Endodermal cell (in vitro differentiated cells): ENCODE results near the gene TCP1. TPM values are rescaled to one million over a fixed set of nuclear protein-coding genes. Genes with fewer than 3 reads are reported as not detected.

Experiments
- DNase-seq: peaks from one replicate; pipeline ENCODE4 v3.0.0-alpha.2; 2017
- H3K27ac ChIP-seq: 2 replicates; pipeline ENCODE4 v1.5.1; 2013; ENCODE audit warnings: mild to moderate bottlenecking, low read depth, low read length, moderate library complexity
- H3K27me3 ChIP-seq: 2 replicates; pipeline ENCODE4 v1.6.1; 2013; ENCODE audit warnings: mild to moderate bottlenecking, low read length, moderate library complexity; ENCODE audit not compliant: insufficient read depth, control insufficient read depth, poor library complexity, severe bottlenecking
- H3K36me3 ChIP-seq: 2 replicates; pipeline ENCODE4 v1.7.0; 2013; ENCODE audit warnings: mild to moderate bottlenecking, low read length, moderate library complexity; ENCODE audit not compliant: control insufficient read depth, insufficient read depth
- H3K4me1 ChIP-seq: one replicate; pipeline ENCODE4 v1.7.0; 2013; ENCODE audit warnings: low read length; ENCODE audit not compliant: control insufficient read depth, insufficient read depth
- H3K4me3 ChIP-seq: 2 replicates; pipeline ENCODE4 v1.5.1; 2013; ENCODE audit warnings: mild to moderate bottlenecking, low read length, moderate library complexity
- H3K9ac ChIP-seq: 2 replicates; pipeline ENCODE4 v1.6.1; 2013; ENCODE audit warnings: mild to moderate bottlenecking, low read length, moderate library complexity; ENCODE audit not compliant: poor library complexity, severe bottlenecking; ENCODE audit errors: extremely low read depth
- H3K9me3 ChIP-seq: 2 replicates; pipeline ENCODE4 v1.6.1; 2013; ENCODE audit warnings: mild to moderate bottlenecking, low read length, moderate library complexity; ENCODE audit not compliant: control insufficient read depth
- H3K27ac Mint-ChIP-seq: 2 replicates; pipeline ENCODE4 v1.8.0; 2020; ENCODE audit warnings: mixed read lengths
- H3K27me3 Mint-ChIP-seq: 2 replicates; pipeline ENCODE4 v1.8.0; 2021; ENCODE audit warnings: mild to moderate bottlenecking, mixed read lengths; ENCODE audit not compliant: insufficient read depth
- H3K36me3 Mint-ChIP-seq: 2 replicates; pipeline ENCODE4 v1.8.0; 2020; ENCODE audit warnings: low read depth, mixed read lengths
- H3K4me1 Mint-ChIP-seq: 2 replicates; pipeline ENCODE4 v1.8.0; 2020; ENCODE audit warnings: mixed read lengths
- H3K4me3 Mint-ChIP-seq: 2 replicates; pipeline ENCODE4 v1.8.0; 2020; ENCODE audit warnings: mild to moderate bottlenecking, moderate library complexity, mixed read lengths
- H3K9me3 Mint-ChIP-seq: 2 replicates; pipeline ENCODE4 v1.8.0; 2020; ENCODE audit warnings: mild to moderate bottlenecking, mixed read lengths
- CTCF ChIP-seq: fragments of 200-600 bp; sonication (generic); conservative IDR thresholded peaks from 2 replicates; pipeline ENCODE4 v1.5.0; 2021; ENCODE audit warnings: antibody characterized with exemption, mild to moderate bottlenecking
- WGBS, 2 experiments: methylation state at CpG; one replicate each; pipeline versions ENCODE4 v1.1.5 to v1.1.7; 2013; ENCODE audit warnings: missing lambda C conversion rate in 2 of 2, mixed read lengths in 1 of 2; ENCODE audit not compliant: insufficient coverage in 1 of 2, insufficient read length in 1 of 2; 5-methylcytosine and 5-hydroxymethylcytosine counted together
- total RNA-seq, 2 donors: library from RNA; stranded (reverse); fragmentation: NEBNext Ultra II Directional in 1 of 2; extraction: Animal tissue kit (Norgen Biotek cat#: 25700) in 1 of 2; gene quantifications; 2 replicates in 1 of 2; 3 replicates in 1 of 2; pipeline ENCODE4 v1.2.1, GENCODE V29; 2021

TCP1 gene
- total RNA-seq, 2 donors from 2014 or later, result 241 to 246 TPM

- no peaks in the 10 kb centered on the region for H3K36me3 ChIP-seq
- Mint-ChIP-seq H3K36me3 (no peaks in the 10 kb centered on the region), H3K9me3 (no peaks in the 10 kb centered on the region), H3K4me3 (no peak overlapping the region), H3K27ac (peak overlapping the region; percentile 75), H3K4me1 (peaks cover 32% of the 10 kb centered on the region), H3K27me3 (peaks cover 4% of the 10 kb centered on the region)
- no peak for TF ChIP-seq CTCF
- peak overlapping the region; percentile 2 for H3K4me3 ChIP-seq
- WGBS, 2 experiments, result 91 to 93% methylated on average over 9 of the region's 9 CpGs
- DNase-seq, result no peak
- peaks cover 10% of the 10 kb centered on the region for H3K4me1 ChIP-seq
- no peak overlapping the region for H3K27ac ChIP-seq
- H3K27me3 ChIP-seq, result peaks cover 6% of the 10 kb centered on the region
- H3K9me3 ChIP-seq, result no peaks in the 10 kb centered on the region
- no peak overlapping the region for H3K9ac ChIP-seq
These were observed 16.6 kb upstream of the TCP1 start for GRCh38 chr6:159806021-159806458.

- Mint-ChIP-seq H3K4me1 (peaks cover 32% of the 10 kb centered on the region), H3K36me3 (no peaks in the 10 kb centered on the region), H3K27me3 (peaks cover 4% of the 10 kb centered on the region), H3K9me3 (no peaks in the 10 kb centered on the region), H3K4me3 (no peak overlapping the region), H3K27ac (peak overlapping the region; percentile 75)
- Histone ChIP-seq H3K4me3 (peak overlapping the region; percentile 2), H3K36me3 (no peaks in the 10 kb centered on the region), H3K9ac (no peak overlapping the region), H3K27me3 (peaks cover 6% of the 10 kb centered on the region), H3K27ac (no peak overlapping the region), H3K4me1 (peaks cover 10% of the 10 kb centered on the region), H3K9me3 (no peaks in the 10 kb centered on the region)
- WGBS, 2 experiments, result 75 to 85% methylated on average over 5 to 6 of the region's 6 CpGs
- TF ChIP-seq CTCF, result no peak
- DNase-seq, result no peak
These were observed 16.1 kb upstream of the TCP1 start for GRCh38 chr6:159805440-159806020.

DNA sequence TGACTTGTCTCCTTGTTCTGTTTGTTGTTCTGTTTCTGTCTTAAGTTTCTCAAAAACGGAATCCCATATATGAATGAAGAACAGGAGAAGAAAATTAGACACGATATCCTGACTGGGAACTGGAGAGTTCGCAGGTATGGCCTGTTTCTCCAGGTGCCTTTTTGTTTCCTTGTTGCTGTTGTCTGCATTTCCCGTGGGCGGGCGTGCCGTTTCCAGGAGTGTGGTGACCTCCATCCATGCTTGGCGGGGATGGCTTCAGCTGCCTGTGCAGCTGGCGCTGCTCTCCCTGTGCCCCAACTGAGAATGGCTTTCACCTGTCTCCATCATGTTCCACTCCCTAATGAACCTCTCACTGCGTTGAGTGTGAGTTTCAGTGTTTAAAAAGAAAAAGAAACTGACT is 15.1 kb upstream of the TCP1 start:
- no peak for DNase-seq
- H3K27ac Mint-ChIP-seq, result no peak overlapping the region
- no peaks in the 10 kb centered on the region for H3K9me3 ChIP-seq
- H3K4me3 ChIP-seq, result no peak overlapping the region
- H3K4me3 Mint-ChIP-seq, result no peak overlapping the region
- H3K36me3 Mint-ChIP-seq, result no peaks in the 10 kb centered on the region
- peaks cover 4% of the 10 kb centered on the region for H3K27me3 Mint-ChIP-seq
- peaks cover 6% of the 10 kb centered on the region for H3K27me3 ChIP-seq
- WGBS, 2 experiments, result 89 to 94% methylated on average over 10 of the region's 10 CpGs
- H3K4me1 Mint-ChIP-seq, result peaks cover 32% of the 10 kb centered on the region
- no peak overlapping the region for H3K9ac ChIP-seq
- H3K27ac ChIP-seq, result no peak overlapping the region
- TF ChIP-seq CTCF, result no peak
- H3K36me3 ChIP-seq, result no peaks in the 10 kb centered on the region
- H3K9me3 Mint-ChIP-seq, result no peaks in the 10 kb centered on the region
- peaks cover 10% of the 10 kb centered on the region for H3K4me1 ChIP-seq
